Endothelial cell of umbilical vein (primary cell): ENCODE data around the gene PRRC2B. TPM values are rescaled to one million over a fixed set of nuclear protein-coding genes. Genes with fewer than 3 reads are reported as not detected.

Experiments
- BruUV-seq: library from RNA; stranded (reverse); fragments of 400-500 nt; replicated peaks from 2 replicates; lab custom pipeline; 2021; lab: Mats Ljungman, UMichigan
- CTCF ChIA-PET: fragments of 300-600, 350-600 bp; sonication (Branson Sonifier 250); formaldehyde crosslinking; loops from one replicate; lab custom pipeline; 2021; ENCODE audit warnings: antibody characterized with exemption, inconsistent platforms; lab: Charles Lee
- POLR2A ChIA-PET: fragments of 300-600, 350-600 bp; sonication (Branson Sonifier 250); formaldehyde crosslinking; loops from one replicate; lab custom pipeline; 2021; ENCODE audit warnings: antibody characterized with exemption, inconsistent platforms; lab: Charles Lee
- DNase-seq: peaks from one replicate; pipeline ENCODE4 v3.0.0-alpha.2; 2011; ENCODE audit warnings: low read depth, low spot score
- FAIRE-seq: peaks from 2 replicates; lab custom pipeline; 2011; peaks lifted over from hg19 to GRCh38; lab: Jason Lieb, UNC
- H2AFZ ChIP-seq: 2 replicates; pipeline ENCODE4 v1.6.0; 2012; ENCODE audit warnings: low read depth, low read length, control low read depth, inconsistent platforms
- H3K27ac ChIP-seq: 2 replicates; pipeline ENCODE4 v1.5.1; 2011; ENCODE audit warnings: low read depth, mild to moderate bottlenecking, control low read depth, low read length, moderate library complexity; ENCODE audit not compliant: insufficient read depth
- H3K27me3 ChIP-seq, 2 experiments: 2 replicates each; pipeline versions ENCODE4 v1.6.0 to v1.6.1; 2011; ENCODE audit warnings: low read length in 2 of 2, mixed read lengths in 1 of 2; ENCODE audit not compliant: control insufficient read depth in 2 of 2, insufficient read depth in 2 of 2
- H3K36me3 ChIP-seq, 2 experiments: 2 replicates in 1 of 2; 3 replicates in 1 of 2; pipeline ENCODE4 v1.5.1; 2011; ENCODE audit warnings: low read length in 2 of 2, mild to moderate bottlenecking in 1 of 2, moderate library complexity in 1 of 2; ENCODE audit not compliant: control insufficient read depth in 2 of 2, insufficient read depth in 2 of 2; ENCODE audit errors: extremely low read depth in 1 of 2
- H3K4me1 ChIP-seq: 3 replicates; pipeline ENCODE4 v1.5.1; 2011; ENCODE audit warnings: mild to moderate bottlenecking, low read length; ENCODE audit not compliant: control insufficient read depth, insufficient read depth; ENCODE audit errors: extremely low read depth
- H3K4me2 ChIP-seq: 2 replicates; pipeline ENCODE4 v1.6.1; 2011; ENCODE audit warnings: low read length, control low read depth, mixed read lengths; ENCODE audit not compliant: insufficient read depth
- H3K4me3 ChIP-seq, 3 experiments: fragments of 200-600 bp in 1 of 3; sonication (generic), shearing (Covaris generic) in 1 of 3; replicated peaks in 1 of 3; 2 replicates each; pipeline ENCODE4 v1.5.1; 2011 to 2016; ENCODE audit warnings: control low read depth in 3 of 3, low read length in 3 of 3, mild to moderate bottlenecking in 2 of 3, inconsistent platforms in 1 of 3, low read depth in 1 of 3, moderate library complexity in 1 of 3; ENCODE audit not compliant: insufficient read depth in 1 of 3
- H3K79me2 ChIP-seq: 2 replicates; pipeline ENCODE4 v1.6.0; 2012; ENCODE audit warnings: low read length, inconsistent platforms; ENCODE audit not compliant: control insufficient read depth, insufficient read depth
- H3K9ac ChIP-seq: replicated peaks from 2 replicates; pipeline ENCODE3; 2011; ENCODE audit warnings: low read length, control low read depth; ENCODE audit not compliant: insufficient read depth; ENCODE audit errors: extremely low read depth
- H3K9me1 ChIP-seq: replicated peaks from 3 replicates; pipeline ENCODE4 v1.6.0; 2011; ENCODE audit warnings: mild to moderate bottlenecking, low read length; ENCODE audit not compliant: control insufficient read depth, insufficient read depth; ENCODE audit errors: extremely low read depth
- H3K9me3 ChIP-seq: replicated peaks from 2 replicates; pipeline ENCODE4 v1.5.1; 2012; ENCODE audit warnings: low read length, inconsistent platforms; ENCODE audit not compliant: control insufficient read depth, insufficient read depth
- H4K20me1 ChIP-seq: replicated peaks from 2 replicates; pipeline ENCODE3; 2011; ENCODE audit warnings: mild to moderate bottlenecking, low read length; ENCODE audit not compliant: control insufficient read depth, insufficient read depth; ENCODE audit errors: extremely low read depth
- CTCF ChIP-seq, 2 donors: IDR thresholded peaks; 1 replicate in 1 of 2; 2 replicates in 1 of 2; pipeline ENCODE4 v1.5.1; 2011; ENCODE audit warnings: low read length in 2 of 2, mild to moderate bottlenecking in 2 of 2, moderate library complexity in 2 of 2, control low read depth in 1 of 2, inconsistent platforms in 1 of 2, low read depth in 1 of 2; ENCODE audit not compliant: insufficient read depth in 1 of 2; ENCODE audit errors: extremely low read depth in 1 of 2
- EZH2 ChIP-seq: IDR thresholded peaks from 2 replicates; pipeline ENCODE4 v1.6.1; 2012; ENCODE audit warnings: borderline replicate concordance, low read depth, mild to moderate bottlenecking, moderate library complexity, low read length, inconsistent platforms; ENCODE audit not compliant: severe bottlenecking
- FOS ChIP-seq: IDR thresholded peaks from 2 replicates; pipeline ENCODE4 v1.6.1; 2011; ENCODE audit warnings: mild to moderate bottlenecking, low read length, moderate library complexity, borderline replicate concordance; ENCODE audit not compliant: insufficient read depth
- GATA2 ChIP-seq: IDR thresholded peaks from 2 replicates; pipeline ENCODE4 v1.7.0; 2011; ENCODE audit warnings: low read depth, mild to moderate bottlenecking, moderate library complexity, mixed read lengths, low read length; ENCODE audit not compliant: insufficient read length, insufficient read depth
- JUN ChIP-seq: IDR thresholded peaks from 2 replicates; pipeline ENCODE4 v1.6.1; 2011; ENCODE audit warnings: borderline replicate concordance, low read depth; ENCODE audit not compliant: insufficient read length, insufficient read depth
- MAX ChIP-seq: IDR thresholded peaks from 2 replicates; pipeline ENCODE4 v1.6.1; 2011; ENCODE audit not compliant: insufficient read depth, insufficient read length
- MYC ChIP-seq: IDR thresholded peaks from one replicate; pipeline ENCODE4 v1.6.1; 2011; ENCODE audit warnings: mild to moderate bottlenecking, low read depth, low read length
- POLR2A ChIP-seq: IDR thresholded peaks from 2 replicates; pipeline ENCODE4 v1.6.1; 2012; ENCODE audit warnings: low read depth, mild to moderate bottlenecking, control low read depth, low read length
- POLR2AphosphoS5 ChIP-seq: IDR thresholded peaks from 2 replicates; pipeline ENCODE4 v1.6.1; 2012; ENCODE audit warnings: low read depth, mild to moderate bottlenecking, control low read depth, low read length, moderate library complexity; ENCODE audit not compliant: insufficient read depth
- dilution Hi-C: fragments of 300-500 bp; cut with MboI; formaldehyde crosslinking; loops from one replicate; pipeline ENCODE4 v1.15.0; 2019; ENCODE audit warnings: low sequenced_read_pairs; ENCODE audit not compliant: extremely low pct_ligation_motif_present
- intact Hi-C: fragments of 100-400 bp; cut with micrococcal nuclease; formaldehyde crosslinking; loops from one replicate; pipeline ENCODE4 v1.10.0; 2022
- polyA plus RNA-seq, 4 experiments: library from polyadenylated mRNA; depleted of rRNA in 3 of 4; stranded (reverse) in 3 of 4; unstranded in 1 of 4; fragments of >200 nt; gene quantifications; 2 replicates each; pipeline versions ENCODE4 v1.2.1 to v1.2.3, GENCODE V29; 2011 to 2012; ENCODE audit warnings: missing spikeins in 1 of 4
- total RNA-seq: library from RNA; stranded (reverse); gene quantifications from 2 replicates; pipeline ENCODE4 v1.2.3, GENCODE V29; 2021

PRRC2B gene
- total and polyA plus RNA-seq, 2 donors (not counting 3 experiments of a cell fraction or from before 2014, with no cell fraction given) = 35.6 to 256 TPM

DNA sequence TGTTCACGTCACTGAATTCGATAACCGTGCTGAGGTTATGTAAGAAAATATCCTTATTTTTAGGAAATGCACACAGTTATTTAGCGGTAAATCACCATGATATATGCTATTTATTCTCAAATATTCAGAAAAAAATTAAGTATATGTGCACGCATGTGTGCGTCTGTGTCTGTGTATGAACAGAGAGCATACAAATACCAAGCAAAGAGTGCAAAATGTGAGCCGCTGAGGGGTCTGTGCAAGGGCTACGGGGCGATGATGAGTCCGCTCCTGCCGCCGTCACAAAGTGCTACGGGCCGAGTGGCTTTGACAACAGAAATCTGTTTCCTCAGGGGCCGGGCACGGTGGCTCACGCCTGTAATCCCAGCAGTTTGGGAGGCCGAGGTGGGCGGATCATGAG, 144.1 kb downstream of the PRRC2B start:
- no peak overlapping the region for H3K9ac ChIP-seq
- no TSS peak for BruUV-seq
- POLR2A ChIA-PET = no interaction called here
- H3K9me3 ChIP-seq = no peaks in the 10 kb centered on the region
- H3K27me3 ChIP-seq = no peaks in the 10 kb centered on the region
- dilution Hi-C loops (no loop called here), intact Hi-C loops (loop anchor here (10.0 kb wide), 1 partner anchor 47 kb away; no protein-coding TSS in a partner anchor)
- no peak overlapping the region for H3K4me3 ChIP-seq
- H3K79me2 ChIP-seq = no peaks in the 10 kb centered on the region
- H4K20me1 ChIP-seq = no peaks in the 10 kb centered on the region
- H3K9me1 ChIP-seq = no peaks in the 10 kb centered on the region
- TF ChIP-seq CTCF (IDR thresholded peaks at IDR 0.05; ENCODE audit: extremely low read depth in 1 of 2, insufficient read depth in 1 of 2, low read depth in 1 of 2, low read length in 2 of 2) (no peak), MYC (no peak), MAX (no peak), JUN (no peak), FOS (no peak), POLR2AphosphoS5 (no peak), GATA2 (no peak), POLR2A (no peak), EZH2 (no peak)
- DNase-seq = no peak
- CTCF ChIA-PET = no interaction called here
- H3K4me2 ChIP-seq = no peak overlapping the region
- no peak overlapping the region for H2AFZ ChIP-seq
- no peak overlapping the region for H3K27ac ChIP-seq
- no peaks in the 10 kb centered on the region for H3K4me1 ChIP-seq
- no peak for FAIRE-seq
- no peaks in the 10 kb centered on the region for H3K36me3 ChIP-seq
